Endodermal cell (in vitro differentiated cells): ENCODE data around the gene HDAC4. TPM values are rescaled to one million over a fixed set of nuclear protein-coding genes. Genes with fewer than 3 reads are reported as not detected.
A peak's percentile ranks its signal among the peaks of the same experiment; 100 is the strongest.

Experiments
- DNase-seq: peaks from one replicate; pipeline ENCODE4 v3.0.0-alpha.2; 2017
- H3K27ac ChIP-seq: 2 replicates; pipeline ENCODE4 v1.5.1; 2013; ENCODE audit warnings: mild to moderate bottlenecking, low read depth, low read length, moderate library complexity
- H3K27me3 ChIP-seq: 2 replicates; pipeline ENCODE4 v1.6.1; 2013; ENCODE audit warnings: mild to moderate bottlenecking, low read length, moderate library complexity; ENCODE audit not compliant: insufficient read depth, control insufficient read depth, poor library complexity, severe bottlenecking
- H3K36me3 ChIP-seq: 2 replicates; pipeline ENCODE4 v1.7.0; 2013; ENCODE audit warnings: mild to moderate bottlenecking, low read length, moderate library complexity; ENCODE audit not compliant: control insufficient read depth, insufficient read depth
- H3K4me1 ChIP-seq: one replicate; pipeline ENCODE4 v1.7.0; 2013; ENCODE audit warnings: low read length; ENCODE audit not compliant: control insufficient read depth, insufficient read depth
- H3K4me3 ChIP-seq: 2 replicates; pipeline ENCODE4 v1.5.1; 2013; ENCODE audit warnings: mild to moderate bottlenecking, low read length, moderate library complexity
- H3K9ac ChIP-seq: 2 replicates; pipeline ENCODE4 v1.6.1; 2013; ENCODE audit warnings: mild to moderate bottlenecking, low read length, moderate library complexity; ENCODE audit not compliant: poor library complexity, severe bottlenecking; ENCODE audit errors: extremely low read depth
- H3K9me3 ChIP-seq: 2 replicates; pipeline ENCODE4 v1.6.1; 2013; ENCODE audit warnings: mild to moderate bottlenecking, low read length, moderate library complexity; ENCODE audit not compliant: control insufficient read depth
- H3K27ac Mint-ChIP-seq: 2 replicates; pipeline ENCODE4 v1.8.0; 2020; ENCODE audit warnings: mixed read lengths
- H3K27me3 Mint-ChIP-seq: 2 replicates; pipeline ENCODE4 v1.8.0; 2021; ENCODE audit warnings: mild to moderate bottlenecking, mixed read lengths; ENCODE audit not compliant: insufficient read depth
- H3K36me3 Mint-ChIP-seq: 2 replicates; pipeline ENCODE4 v1.8.0; 2020; ENCODE audit warnings: low read depth, mixed read lengths
- H3K4me1 Mint-ChIP-seq: 2 replicates; pipeline ENCODE4 v1.8.0; 2020; ENCODE audit warnings: mixed read lengths
- H3K4me3 Mint-ChIP-seq: 2 replicates; pipeline ENCODE4 v1.8.0; 2020; ENCODE audit warnings: mild to moderate bottlenecking, moderate library complexity, mixed read lengths
- H3K9me3 Mint-ChIP-seq: 2 replicates; pipeline ENCODE4 v1.8.0; 2020; ENCODE audit warnings: mild to moderate bottlenecking, mixed read lengths
- CTCF ChIP-seq: fragments of 200-600 bp; sonication (generic); conservative IDR thresholded peaks from 2 replicates; pipeline ENCODE4 v1.5.0; 2021; ENCODE audit warnings: antibody characterized with exemption, mild to moderate bottlenecking
- WGBS, 2 experiments: methylation state at CpG; one replicate each; pipeline versions ENCODE4 v1.1.5 to v1.1.7; 2013; ENCODE audit warnings: missing lambda C conversion rate in 2 of 2, mixed read lengths in 1 of 2; ENCODE audit not compliant: insufficient coverage in 1 of 2, insufficient read length in 1 of 2; 5-methylcytosine and 5-hydroxymethylcytosine counted together
- total RNA-seq, 2 donors: library from RNA; stranded (reverse); fragmentation: NEBNext Ultra II Directional in 1 of 2; extraction: Animal tissue kit (Norgen Biotek cat#: 25700) in 1 of 2; gene quantifications; 2 replicates in 1 of 2; 3 replicates in 1 of 2; pipeline ENCODE4 v1.2.1, GENCODE V29; 2021

HDAC4 gene
- total RNA-seq, 2 donors from 2014 or later: 45.7 to 51.2 TPM

- H3K9me3 Mint-ChIP-seq: no peaks in the 10 kb centered on the region
- no peaks in the 10 kb centered on the region for H3K4me1 ChIP-seq
- no peak overlapping the region for H3K27ac Mint-ChIP-seq
- H3K36me3 Mint-ChIP-seq: no peaks in the 10 kb centered on the region
- no peaks in the 10 kb centered on the region for H3K27me3 ChIP-seq
- no peak overlapping the region for H3K4me3 Mint-ChIP-seq
- 91 to 95% methylated on average over 9 to 17 of the region's 17 CpGs for WGBS, 2 experiments
- H3K9me3 ChIP-seq: no peaks in the 10 kb centered on the region
- no peak for TF ChIP-seq CTCF
- no peaks in the 10 kb centered on the region for H3K36me3 ChIP-seq
- peak; percentile 30 for DNase-seq
- no peak overlapping the region for H3K9ac ChIP-seq
- no peak overlapping the region for H3K4me3 ChIP-seq
- H3K27me3 Mint-ChIP-seq: no peaks in the 10 kb centered on the region
- no peaks in the 10 kb centered on the region for H3K4me1 Mint-ChIP-seq
- no peak overlapping the region for H3K27ac ChIP-seq
Observed at GRCh38 chr2:239018271-239019182, 382.3 kb downstream of the HDAC4 start.

GRCh38 chr2:239017491-239018098 is 383.2 kb downstream of the HDAC4 start:
- TF ChIP-seq CTCF: no peak
- Mint-ChIP-seq H3K36me3 (no peaks in the 10 kb centered on the region), H3K27me3 (no peaks in the 10 kb centered on the region), H3K27ac (no peak overlapping the region), H3K9me3 (no peaks in the 10 kb centered on the region), H3K4me1 (no peaks in the 10 kb centered on the region), H3K4me3 (no peak overlapping the region)
- Histone ChIP-seq H3K4me1 (no peaks in the 10 kb centered on the region), H3K4me3 (no peak overlapping the region), H3K36me3 (no peaks in the 10 kb centered on the region), H3K27me3 (no peaks in the 10 kb centered on the region), H3K9me3 (no peaks in the 10 kb centered on the region), H3K9ac (no peak overlapping the region), H3K27ac (no peak overlapping the region)
- peak; percentile 7 for DNase-seq
- WGBS, 2 experiments: 91 to 97% methylated on average over 10 to 12 of the region's 12 CpGs

GRCh38 chr2:239015901-239016675 is 384.7 kb downstream of the HDAC4 start:
- Mint-ChIP-seq H3K36me3 (no peaks in the 10 kb centered on the region), H3K27ac (no peak overlapping the region), H3K4me1 (no peaks in the 10 kb centered on the region), H3K9me3 (no peaks in the 10 kb centered on the region), H3K4me3 (no peak overlapping the region), H3K27me3 (no peaks in the 10 kb centered on the region)
- Histone ChIP-seq H3K9me3 (no peaks in the 10 kb centered on the region), H3K36me3 (no peaks in the 10 kb centered on the region), H3K9ac (no peak overlapping the region), H3K4me3 (no peak overlapping the region), H3K27ac (no peak overlapping the region), H3K4me1 (no peaks in the 10 kb centered on the region), H3K27me3 (no peaks in the 10 kb centered on the region)
- TF ChIP-seq CTCF: no peak
- DNase-seq: peak; percentile 39
- 90 to 94% methylated on average over 11 to 19 of the region's 19 CpGs for WGBS, 2 experiments
